K562 (cell line): ENCODE results near the gene UFC1. TPM values are rescaled to one million over a fixed set of nuclear protein-coding genes. Genes with fewer than 3 reads are reported as not detected.

Source experiments
- ETV1 ChIP-seq: fragments of 450-650 bp; conservative IDR thresholded peaks from 2 replicates; pipeline ENCODE4 v1.6.1; 2016; ENCODE audit warnings: missing genetic modification characterization, control low read depth, low read depth, missing compliant biosample characterization
- HMG20B ChIP-seq: fragments of 250-450 bp; sonication (Bioruptor Pico); IDR thresholded peaks from 2 replicates; pipeline ENCODE4 v1.5.0; 2021; ENCODE audit warnings: mild to moderate bottlenecking
- HMGN3 ChIP-seq: IDR thresholded peaks from 2 replicates; pipeline ENCODE4 v1.6.1; 2011; ENCODE audit warnings: borderline replicate concordance, low read depth, mild to moderate bottlenecking, mixed read lengths, low read length; ENCODE audit not compliant: insufficient read length; ENCODE audit errors: extremely low read depth
- LEF1 ChIP-seq: fragments of 450-650 bp; IDR thresholded peaks from 2 replicates; pipeline ENCODE4 v1.6.1; 2016; ENCODE audit warnings: mild to moderate bottlenecking
- NCOA6 ChIP-seq: fragments of 450-650 bp; IDR thresholded peaks from 2 replicates; pipeline ENCODE4 v1.6.1; 2017; ENCODE audit warnings: mild to moderate bottlenecking
- NR3C1 ChIP-seq: sonication (generic); formaldehyde crosslinking; IDR thresholded peaks from 2 replicates; pipeline ENCODE4 v1.8.1; 2022; ENCODE audit warnings: missing genetic modification reagents
- PYGO2 ChIP-seq: fragments of 450-650 bp; IDR thresholded peaks from 2 replicates; pipeline ENCODE4 v1.6.1; 2016; ENCODE audit warnings: mild to moderate bottlenecking, missing genetic modification characterization, moderate library complexity, missing compliant biosample characterization
- SREBF1 ChIP-seq: fragments of 150-350 bp; IDR thresholded peaks from 2 replicates; pipeline ENCODE4 v1.6.1; 2014; ENCODE audit warnings: antibody characterized with exemption, low read depth, low read length, borderline replicate concordance
- ZNF586 ChIP-seq: fragments of 450-650 bp; formaldehyde crosslinking; conservative IDR thresholded peaks from 2 replicates; pipeline ENCODE4 v1.4.0; 2020; ENCODE audit warnings: mild to moderate bottlenecking, moderate library complexity
- polyA plus RNA-seq, 8 experiments: library from polyadenylated mRNA; depleted of rRNA in 4 of 8; stranded (reverse) in 5 of 8; unstranded in 3 of 8; fragments of >200 nt; fragmentation: Nextera tagmentation in 2 of 8; fragmentation: Illumina TruSeq in 1 of 8; extraction: Ambion mirVana in 2 of 8; extraction: Trizol in 1 of 8; gene quantifications; 2 replicates each; pipeline versions ENCODE4 v1.2.1 to v1.2.3, GENCODE V29; 2011 to 2014; ENCODE audit warnings: inconsistent platforms in 1 of 8, missing spikeins in 1 of 8
- total RNA-seq, 7 experiments: library from RNA; depleted of rRNA in 6 of 7; stranded (reverse); fragments of >200 nt in 6 of 7; fragmentation: Illumina TruSeq in 2 of 7; extraction: Trizol in 2 of 7; gene quantifications; 2 replicates each; pipeline versions ENCODE4 v1.2.1 to v1.2.3, GENCODE V29; 2011 to 2021; ENCODE audit warnings: low replicate concordance in 1 of 7
- TF ChIP-seq, protein P1 (sequence below): fragments of 250-450 bp; sonication (Bioruptor Pico); IDR thresholded peaks from 2 replicates; pipeline ENCODE4 v1.4.0; 2020; ENCODE audit warnings: mild to moderate bottlenecking, moderate library complexity, borderline replicate concordance
- TF ChIP-seq, protein P2 (sequence below): sonication (generic); formaldehyde crosslinking; IDR thresholded peaks from 2 replicates; pipeline ENCODE4 v1.8.0; 2023; ENCODE audit warnings: missing genetic modification reagents, mild to moderate bottlenecking, borderline replicate concordance
- TF ChIP-seq, protein P3 (sequence below): fragments of 200-400 bp; formaldehyde crosslinking; IDR thresholded peaks from 2 replicates; pipeline ENCODE4 v1.6.1; 2017; ENCODE audit warnings: mild to moderate bottlenecking, low read depth, low read length, moderate library complexity
- TF ChIP-seq, protein P4 (sequence below): fragments of 250-450 bp; sonication (Bioruptor Pico); IDR thresholded peaks from 2 replicates; pipeline ENCODE4 v1.5.1; 2021; ENCODE audit warnings: mild to moderate bottlenecking

The UFC1 gene
- total and polyA plus RNA-seq, 9 of the 15 experiments (the other 6 are each of a cell fraction or from before 2014, with no cell fraction given) = 92.8 to 220 (median 161) TPM

DNA sequence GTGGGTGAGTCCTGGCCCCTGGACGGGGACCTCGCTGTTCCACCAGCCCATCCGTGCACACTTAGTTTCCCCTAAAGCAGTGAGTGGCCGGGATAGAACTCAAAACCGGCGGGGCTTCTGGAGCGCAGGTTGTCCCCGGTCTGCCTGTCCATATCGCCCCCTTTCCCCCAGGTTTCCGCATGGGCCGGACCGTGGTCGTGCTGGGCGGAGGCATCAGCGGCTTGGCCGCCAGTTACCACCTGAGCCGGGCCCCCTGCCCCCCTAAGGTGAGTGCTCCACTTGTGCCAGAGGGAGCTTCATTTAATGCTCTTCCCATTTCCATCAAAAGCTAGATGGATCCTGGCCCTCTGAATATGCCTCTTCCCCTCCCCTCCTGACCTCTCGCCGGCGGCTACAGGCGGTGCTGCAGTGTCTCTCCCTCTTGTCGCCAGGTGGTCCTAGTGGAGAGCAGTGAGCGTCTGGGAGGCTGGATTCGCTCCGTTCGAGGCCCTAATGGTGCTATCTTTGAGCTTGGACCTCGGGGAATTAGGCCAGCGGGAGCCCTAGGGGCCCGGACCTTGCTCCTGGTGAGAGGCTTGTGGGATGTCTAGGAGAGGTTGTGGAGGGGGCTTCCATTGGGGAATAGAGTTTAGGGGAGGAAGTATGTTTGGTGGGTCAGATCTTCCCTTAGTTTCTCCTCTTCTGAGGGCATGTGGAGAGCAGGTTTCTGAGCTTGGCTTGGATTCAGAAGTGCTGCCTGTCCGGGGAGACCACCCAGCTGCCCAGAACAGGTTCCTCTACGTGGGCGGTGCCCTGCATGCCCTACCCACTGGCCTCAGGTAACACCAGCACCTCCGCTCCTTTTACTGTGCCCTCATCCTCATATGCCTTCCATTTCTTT is 13.1 kb downstream of the UFC1 start (continued):
- TF ChIP-seq, protein P1, sequence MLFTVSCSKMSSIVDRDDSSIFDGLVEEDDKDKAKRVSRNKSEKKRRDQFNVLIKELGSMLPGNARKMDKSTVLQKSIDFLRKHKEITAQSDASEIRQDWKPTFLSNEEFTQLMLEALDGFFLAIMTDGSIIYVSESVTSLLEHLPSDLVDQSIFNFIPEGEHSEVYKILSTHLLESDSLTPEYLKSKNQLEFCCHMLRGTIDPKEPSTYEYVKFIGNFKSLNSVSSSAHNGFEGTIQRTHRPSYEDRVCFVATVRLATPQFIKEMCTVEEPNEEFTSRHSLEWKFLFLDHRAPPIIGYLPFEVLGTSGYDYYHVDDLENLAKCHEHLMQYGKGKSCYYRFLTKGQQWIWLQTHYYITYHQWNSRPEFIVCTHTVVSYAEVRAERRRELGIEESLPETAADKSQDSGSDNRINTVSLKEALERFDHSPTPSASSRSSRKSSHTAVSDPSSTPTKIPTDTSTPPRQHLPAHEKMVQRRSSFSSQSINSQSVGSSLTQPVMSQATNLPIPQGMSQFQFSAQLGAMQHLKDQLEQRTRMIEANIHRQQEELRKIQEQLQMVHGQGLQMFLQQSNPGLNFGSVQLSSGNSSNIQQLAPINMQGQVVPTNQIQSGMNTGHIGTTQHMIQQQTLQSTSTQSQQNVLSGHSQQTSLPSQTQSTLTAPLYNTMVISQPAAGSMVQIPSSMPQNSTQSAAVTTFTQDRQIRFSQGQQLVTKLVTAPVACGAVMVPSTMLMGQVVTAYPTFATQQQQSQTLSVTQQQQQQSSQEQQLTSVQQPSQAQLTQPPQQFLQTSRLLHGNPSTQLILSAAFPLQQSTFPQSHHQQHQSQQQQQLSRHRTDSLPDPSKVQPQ (CRISPR knock-in tag) = no peak
- no peak for TF ChIP-seq LEF1
- TF ChIP-seq NCOA6 = no peak
- TF ChIP-seq ETV1 (tag) = no peak
- no peak for TF ChIP-seq NR3C1
- TF ChIP-seq HMG20B (CRISPR knock-in tag) = no peak
- TF ChIP-seq, protein P2, sequence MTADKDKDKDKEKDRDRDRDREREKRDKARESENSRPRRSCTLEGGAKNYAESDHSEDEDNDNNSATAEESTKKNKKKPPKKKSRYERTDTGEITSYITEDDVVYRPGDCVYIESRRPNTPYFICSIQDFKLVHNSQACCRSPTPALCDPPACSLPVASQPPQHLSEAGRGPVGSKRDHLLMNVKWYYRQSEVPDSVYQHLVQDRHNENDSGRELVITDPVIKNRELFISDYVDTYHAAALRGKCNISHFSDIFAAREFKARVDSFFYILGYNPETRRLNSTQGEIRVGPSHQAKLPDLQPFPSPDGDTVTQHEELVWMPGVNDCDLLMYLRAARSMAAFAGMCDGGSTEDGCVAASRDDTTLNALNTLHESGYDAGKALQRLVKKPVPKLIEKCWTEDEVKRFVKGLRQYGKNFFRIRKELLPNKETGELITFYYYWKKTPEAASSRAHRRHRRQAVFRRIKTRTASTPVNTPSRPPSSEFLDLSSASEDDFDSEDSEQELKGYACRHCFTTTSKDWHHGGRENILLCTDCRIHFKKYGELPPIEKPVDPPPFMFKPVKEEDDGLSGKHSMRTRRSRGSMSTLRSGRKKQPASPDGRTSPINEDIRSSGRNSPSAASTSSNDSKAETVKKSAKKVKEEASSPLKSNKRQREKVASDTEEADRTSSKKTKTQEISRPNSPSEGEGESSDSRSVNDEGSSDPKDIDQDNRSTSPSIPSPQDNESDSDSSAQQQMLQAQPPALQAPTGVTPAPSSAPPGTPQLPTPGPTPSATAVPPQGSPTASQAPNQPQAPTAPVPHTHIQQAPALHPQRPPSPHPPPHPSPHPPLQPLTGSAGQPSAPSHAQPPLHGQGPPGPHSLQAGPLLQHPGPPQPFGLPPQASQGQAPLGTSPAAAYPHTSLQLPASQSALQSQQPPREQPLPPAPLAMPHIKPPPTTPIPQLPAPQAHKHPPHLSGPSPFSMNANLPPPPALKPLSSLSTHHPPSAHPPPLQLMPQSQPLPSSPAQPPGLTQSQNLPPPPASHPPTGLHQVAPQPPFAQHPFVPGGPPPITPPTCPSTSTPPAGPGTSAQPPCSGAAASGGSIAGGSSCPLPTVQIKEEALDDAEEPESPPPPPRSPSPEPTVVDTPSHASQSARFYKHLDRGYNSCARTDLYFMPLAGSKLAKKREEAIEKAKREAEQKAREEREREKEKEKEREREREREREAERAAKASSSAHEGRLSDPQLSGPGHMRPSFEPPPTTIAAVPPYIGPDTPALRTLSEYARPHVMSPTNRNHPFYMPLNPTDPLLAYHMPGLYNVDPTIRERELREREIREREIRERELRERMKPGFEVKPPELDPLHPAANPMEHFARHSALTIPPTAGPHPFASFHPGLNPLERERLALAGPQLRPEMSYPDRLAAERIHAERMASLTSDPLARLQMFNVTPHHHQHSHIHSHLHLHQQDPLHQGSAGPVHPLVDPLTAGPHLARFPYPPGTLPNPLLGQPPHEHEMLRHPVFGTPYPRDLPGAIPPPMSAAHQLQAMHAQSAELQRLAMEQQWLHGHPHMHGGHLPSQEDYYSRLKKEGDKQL (CRISPR knock-in tag) = no peak
- no peak for TF ChIP-seq PYGO2 (tag)
- TF ChIP-seq HMGN3 = no peak
- no peak for TF ChIP-seq SREBF1
- TF ChIP-seq, protein P3, sequence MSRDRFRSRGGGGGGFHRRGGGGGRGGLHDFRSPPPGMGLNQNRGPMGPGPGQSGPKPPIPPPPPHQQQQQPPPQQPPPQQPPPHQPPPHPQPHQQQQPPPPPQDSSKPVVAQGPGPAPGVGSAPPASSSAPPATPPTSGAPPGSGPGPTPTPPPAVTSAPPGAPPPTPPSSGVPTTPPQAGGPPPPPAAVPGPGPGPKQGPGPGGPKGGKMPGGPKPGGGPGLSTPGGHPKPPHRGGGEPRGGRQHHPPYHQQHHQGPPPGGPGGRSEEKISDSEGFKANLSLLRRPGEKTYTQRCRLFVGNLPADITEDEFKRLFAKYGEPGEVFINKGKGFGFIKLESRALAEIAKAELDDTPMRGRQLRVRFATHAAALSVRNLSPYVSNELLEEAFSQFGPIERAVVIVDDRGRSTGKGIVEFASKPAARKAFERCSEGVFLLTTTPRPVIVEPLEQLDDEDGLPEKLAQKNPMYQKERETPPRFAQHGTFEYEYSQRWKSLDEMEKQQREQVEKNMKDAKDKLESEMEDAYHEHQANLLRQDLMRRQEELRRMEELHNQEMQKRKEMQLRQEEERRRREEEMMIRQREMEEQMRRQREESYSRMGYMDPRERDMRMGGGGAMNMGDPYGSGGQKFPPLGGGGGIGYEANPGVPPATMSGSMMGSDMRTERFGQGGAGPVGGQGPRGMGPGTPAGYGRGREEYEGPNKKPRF = no peak
- no peak for TF ChIP-seq ZNF586 (CRISPR knock-in tag)
- TF ChIP-seq, protein P4, sequence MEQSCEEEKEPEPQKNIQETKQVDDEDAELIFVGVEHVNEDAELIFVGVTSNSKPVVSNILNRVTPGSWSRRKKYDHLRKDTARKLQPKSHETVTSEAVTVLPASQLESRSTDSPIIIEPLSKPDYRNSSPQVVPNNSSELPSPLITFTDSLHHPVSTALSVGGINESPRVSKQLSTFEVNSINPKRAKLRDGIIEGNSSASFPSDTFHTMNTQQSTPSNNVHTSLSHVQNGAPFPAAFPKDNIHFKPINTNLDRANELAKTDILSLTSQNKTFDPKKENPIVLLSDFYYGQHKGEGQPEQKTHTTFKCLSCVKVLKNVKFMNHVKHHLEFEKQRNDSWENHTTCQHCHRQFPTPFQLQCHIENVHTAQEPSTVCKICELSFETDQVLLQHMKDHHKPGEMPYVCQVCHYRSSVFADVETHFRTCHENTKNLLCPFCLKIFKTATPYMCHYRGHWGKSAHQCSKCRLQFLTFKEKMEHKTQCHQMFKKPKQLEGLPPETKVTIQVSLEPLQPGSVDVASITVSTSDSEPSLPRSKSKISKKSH = no peak
